ACC112 (cell line): Measurements from ENCODE around the gene PRMT1.

Source experiments
- H2AFZ ChIP-seq: fragments of 200-600 bp; sonication (generic); one replicate; pipeline ENCODE4 v1.6.0; 2017; ENCODE audit warnings: antibody characterized with exemption, low read length; ENCODE audit not compliant: unreplicated experiment
- H3K27ac ChIP-seq: fragments of 200-600 bp; sonication (generic); 2 replicates; pipeline ENCODE4 v1.5.1; 2014; ENCODE audit warnings: low read depth, mild to moderate bottlenecking, antibody characterized with exemption, low read length, moderate library complexity
- H3K27me3 ChIP-seq: fragments of 200-600 bp; sonication (generic); 2 replicates; pipeline ENCODE4 v1.6.1; 2014; ENCODE audit warnings: mild to moderate bottlenecking, antibody characterized with exemption, low read length, moderate library complexity, mixed read lengths; ENCODE audit not compliant: insufficient read depth
- H3K36me3 ChIP-seq: fragments of 200-600 bp; sonication (generic); 2 replicates; pipeline ENCODE4 v1.6.1; 2016; ENCODE audit warnings: mild to moderate bottlenecking, antibody characterized with exemption, low read length, moderate library complexity, mixed read lengths; ENCODE audit not compliant: insufficient read depth
- H3K4me1 ChIP-seq: fragments of 200-600 bp; sonication (generic); one replicate; pipeline ENCODE4 v1.6.1; 2016; ENCODE audit warnings: low read length, mixed read lengths; ENCODE audit not compliant: insufficient read depth, unreplicated experiment, control insufficient read depth
- H3K4me3 ChIP-seq: fragments of 200-600 bp; sonication (generic); 2 replicates; pipeline ENCODE4 v1.5.1; 2014; ENCODE audit warnings: mild to moderate bottlenecking, low read depth, low read length
- H3K79me2 ChIP-seq: fragments of 200-600 bp; sonication (generic); one replicate; pipeline ENCODE4 v1.6.0; 2016; ENCODE audit warnings: low read length; ENCODE audit not compliant: control insufficient read depth, unreplicated experiment, insufficient read depth

The PRMT1 gene

GRCh38 chr19:49684251-49684982 lies 7.3 kb downstream of the PRMT1 start:
- peaks cover 11% of the 10 kb centered on the region for H3K4me1 ChIP-seq
- no peak overlapping the region for H3K27ac ChIP-seq
- H3K27me3 ChIP-seq, result no peaks in the 10 kb centered on the region
- peaks cover 18% of the 10 kb centered on the region for H3K79me2 ChIP-seq
- H3K4me3 ChIP-seq, result no peak overlapping the region
- no peak overlapping the region for H2AFZ ChIP-seq
- peaks cover 3% of the 10 kb centered on the region; the same call in 1 of the 2 replicates for H3K36me3 ChIP-seq

GRCh38 chr19:49684983-49685553 lies 8.0 kb downstream of the PRMT1 start:
- Histone ChIP-seq H3K4me3 (no peak overlapping the region), H3K36me3 (peaks cover 3% of the 10 kb centered on the region; the same call in 1 of the 2 replicates), H3K4me1 (peaks cover 9% of the 10 kb centered on the region), H3K27ac (no peak overlapping the region), H2AFZ (no peak overlapping the region), H3K27me3 (no peaks in the 10 kb centered on the region), H3K79me2 (peaks cover 11% of the 10 kb centered on the region)

GRCh38 chr19:49685845-49686332 lies 8.8 kb downstream of the PRMT1 start:
- peaks cover 4% of the 10 kb centered on the region for H3K79me2 ChIP-seq
- peaks cover 3% of the 10 kb centered on the region; the same call in 1 of the 2 replicates for H3K36me3 ChIP-seq
- peaks cover 3% of the 10 kb centered on the region for H3K4me1 ChIP-seq
- H2AFZ ChIP-seq, result no peak overlapping the region
- no peak overlapping the region for H3K27ac ChIP-seq
- H3K27me3 ChIP-seq, result no peaks in the 10 kb centered on the region
- no peak overlapping the region for H3K4me3 ChIP-seq

- Histone ChIP-seq H3K27ac (no peak overlapping the region), H3K36me3 (peaks cover 3% of the 10 kb centered on the region; the same call in 1 of the 2 replicates), H3K79me2 (no peaks in the 10 kb centered on the region), H3K4me3 (no peak overlapping the region), H2AFZ (no peak overlapping the region), H3K27me3 (no peaks in the 10 kb centered on the region), H3K4me1 (no peaks in the 10 kb centered on the region)
These were observed 9.5 kb downstream of the PRMT1 start for GRCh38 chr19:49686503-49687088.

- no peaks in the 10 kb centered on the region for H3K4me1 ChIP-seq
- H3K79me2 ChIP-seq, result no peaks in the 10 kb centered on the region
- no peak overlapping the region for H2AFZ ChIP-seq
- H3K4me3 ChIP-seq, result no peak overlapping the region
- H3K36me3 ChIP-seq, result peaks cover 3% of the 10 kb centered on the region; the same call in 1 of the 2 replicates
- no peaks in the 10 kb centered on the region for H3K27me3 ChIP-seq
- no peak overlapping the region for H3K27ac ChIP-seq
These were observed 10.1 kb downstream of the PRMT1 start for GRCh38 chr19:49687150-49687549.

- Histone ChIP-seq H3K36me3 (0 out of 2 replicates have a peak, but pooled peaks cover 3% of the 10 kb centered on the region), H3K4me3 (no peak overlapping the region), H3K27ac (no peak overlapping the region), H3K4me1 (no peaks in the 10 kb centered on the region), H2AFZ (no peak overlapping the region), H3K27me3 (no peaks in the 10 kb centered on the region), H3K79me2 (no peaks in the 10 kb centered on the region)
These were observed 10.7 kb downstream of the PRMT1 start for GRCh38 chr19:49687566-49688316.

- H3K79me2 ChIP-seq, result no peaks in the 10 kb centered on the region
- H3K27ac ChIP-seq, result no peak overlapping the region
- no peaks in the 10 kb centered on the region for H3K27me3 ChIP-seq
- no peak overlapping the region for H2AFZ ChIP-seq
- H3K4me1 ChIP-seq, result no peaks in the 10 kb centered on the region
- H3K4me3 ChIP-seq, result no peak overlapping the region
- 0 out of 2 replicates have a peak, but pooled peaks cover 3% of the 10 kb centered on the region for H3K36me3 ChIP-seq
These were observed 11.6 kb downstream of the PRMT1 start for GRCh38 chr19:49688531-49689132.

GRCh38 chr19:49689133-49690078 lies 12.3 kb downstream of the PRMT1 start, which contains the start of gene ADM5:
Gene ADM5 (plus strand): TSS chr19:49689594. CDS start chr19:49689838, 244 bp downstream.
- Histone ChIP-seq H3K4me3 (peak within 1 kb of the TSS; percentile 81), H3K79me2 (no peaks in the 10 kb centered on the region), H3K27me3 (no peaks in the 10 kb centered on the region), H3K36me3 (no peaks in the 10 kb centered on the region), H3K27ac (peak within 1 kb of the TSS; percentile 29; the same call in 1 of the 2 replicates), H3K4me1 (no peaks in the 10 kb centered on the region), H2AFZ (peak within 1 kb of the TSS; percentile 84)

GRCh38 chr19:49690079-49690655 lies 13.1 kb downstream of the PRMT1 start:
- peak overlapping the region; percentile 81 for H3K4me3 ChIP-seq

More at GRCh38 chr19:49690079-49690655, 13.1 kb downstream of the PRMT1 start:
- Histone ChIP-seq H3K79me2 (no peaks in the 10 kb centered on the region), H3K27me3 (no peaks in the 10 kb centered on the region), H2AFZ (peak overlapping the region; percentile 84), H3K36me3 (no peaks in the 10 kb centered on the region), H3K4me1 (no peaks in the 10 kb centered on the region), H3K27ac (peak overlapping the region; percentile 29; the same call in 1 of the 2 replicates)
